ENCODE results near the gene TBCCD1.
"Not testable (repeated sequence)": the region's sequence is repeated elsewhere in the genome, so short reads cannot be mapped to it uniquely, and the experiment has no call there.

The TBCCD1 gene

DNA sequence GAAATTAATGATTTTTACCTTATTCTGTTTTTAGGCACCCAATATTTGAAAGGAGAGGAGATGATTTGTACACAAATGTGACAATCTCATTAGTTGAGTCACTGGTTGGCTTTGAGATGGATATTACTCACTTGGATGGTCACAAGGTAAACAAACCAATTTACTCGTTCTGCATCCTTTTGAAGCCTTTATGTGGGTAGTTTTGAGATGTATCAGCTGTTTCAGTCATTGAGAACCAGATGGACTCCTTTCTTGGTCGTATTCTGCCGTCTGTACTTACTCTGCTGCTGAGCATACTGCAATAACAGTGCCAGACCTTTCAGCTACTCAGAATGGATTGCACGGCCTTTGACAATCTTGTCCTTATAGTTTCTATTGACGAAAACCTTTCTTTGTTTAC lies 16.7 kb upstream of the TBCCD1 start:
- H3K4me1 ChIP-seq (ENCODE audit: control insufficient read depth in 2 of 2, insufficient read depth in 2 of 2, low read length in 2 of 2): no peaks in the 10 kb centered on the region
- no peak overlapping the region for H3K4me3 ChIP-seq (ENCODE audit: low read length in 2 of 2)
- H3K36me3 ChIP-seq (ENCODE audit: control insufficient read depth in 2 of 2, insufficient read depth in 2 of 2, low read length in 2 of 2): peaks cover 53 to 69% of the 10 kb centered on the region in 2 donors
- H3K9me3 ChIP-seq (ENCODE audit: control insufficient read depth in 2 of 2, low read length in 2 of 2): no peaks in the 10 kb centered on the region
- H3K27me3 ChIP-seq (ENCODE audit: control insufficient read depth in 2 of 2, insufficient read depth in 2 of 2, low read length in 2 of 2): no peaks in the 10 kb centered on the region
- no peak overlapping the region for H3K9ac ChIP-seq (ENCODE audit: low read depth in 1 of 2, low read length in 2 of 2)
- H3K27ac ChIP-seq (ENCODE audit: low read depth in 2 of 2, low read length in 2 of 2): no peak overlapping the region

GRCh38 chr3:186582541-186582940 lies 15.4 kb upstream of the TBCCD1 start:
- Histone ChIP-seq H3K27me3 (ENCODE audit: control insufficient read depth in 2 of 2, insufficient read depth in 2 of 2, low read length in 2 of 2) (no peaks in the 10 kb centered on the region), H3K4me1 (ENCODE audit: control insufficient read depth in 2 of 2, insufficient read depth in 2 of 2, low read length in 2 of 2) (no peaks in the 10 kb centered on the region), H3K36me3 (ENCODE audit: control insufficient read depth in 2 of 2, insufficient read depth in 2 of 2, low read length in 2 of 2) (peaks cover 60 to 80% of the 10 kb centered on the region in 2 donors), H3K9ac (ENCODE audit: low read depth in 1 of 2, low read length in 2 of 2) (no peak overlapping the region), H3K9me3 (ENCODE audit: control insufficient read depth in 2 of 2, low read length in 2 of 2) (no peaks in the 10 kb centered on the region), H3K4me3 (ENCODE audit: low read length in 2 of 2) (no peak overlapping the region), H3K27ac (ENCODE audit: low read depth in 2 of 2, low read length in 2 of 2) (no peak overlapping the region)

DNA sequence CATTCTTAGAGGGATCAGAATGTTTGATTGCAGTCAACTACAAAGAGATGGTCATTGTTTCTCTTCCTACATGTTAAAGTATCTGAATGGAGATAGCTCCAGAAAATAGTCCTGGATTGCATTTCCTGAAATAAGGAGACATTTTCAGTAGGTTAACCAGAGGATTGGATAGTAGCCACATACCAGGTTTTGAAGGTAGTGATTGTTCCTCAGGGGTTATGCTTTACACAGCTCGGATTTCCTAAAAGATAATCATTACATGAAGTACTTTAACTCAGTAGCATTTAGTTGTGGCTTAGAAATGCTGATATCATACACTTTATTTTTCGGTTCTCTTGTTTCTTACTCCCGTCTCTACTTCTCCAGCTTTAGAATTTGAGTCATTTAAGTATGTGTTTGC lies 13.6 kb upstream of the TBCCD1 start:
- Histone ChIP-seq H3K9me3 (ENCODE audit: control insufficient read depth in 2 of 2, low read length in 2 of 2) (no peaks in the 10 kb centered on the region), H3K4me3 (ENCODE audit: low read length in 2 of 2) (no peak overlapping the region), H3K4me1 (ENCODE audit: control insufficient read depth in 2 of 2, insufficient read depth in 2 of 2, low read length in 2 of 2) (no peaks in the 10 kb centered on the region), H3K36me3 (ENCODE audit: control insufficient read depth in 2 of 2, insufficient read depth in 2 of 2, low read length in 2 of 2) (peaks cover 69 to 92% of the 10 kb centered on the region in 2 donors), H3K27me3 (ENCODE audit: control insufficient read depth in 2 of 2, insufficient read depth in 2 of 2, low read length in 2 of 2) (no peaks in the 10 kb centered on the region), H3K27ac (ENCODE audit: low read depth in 2 of 2, low read length in 2 of 2) (no peak overlapping the region), H3K9ac (ENCODE audit: low read depth in 1 of 2, low read length in 2 of 2) (no peak overlapping the region)

DNA sequence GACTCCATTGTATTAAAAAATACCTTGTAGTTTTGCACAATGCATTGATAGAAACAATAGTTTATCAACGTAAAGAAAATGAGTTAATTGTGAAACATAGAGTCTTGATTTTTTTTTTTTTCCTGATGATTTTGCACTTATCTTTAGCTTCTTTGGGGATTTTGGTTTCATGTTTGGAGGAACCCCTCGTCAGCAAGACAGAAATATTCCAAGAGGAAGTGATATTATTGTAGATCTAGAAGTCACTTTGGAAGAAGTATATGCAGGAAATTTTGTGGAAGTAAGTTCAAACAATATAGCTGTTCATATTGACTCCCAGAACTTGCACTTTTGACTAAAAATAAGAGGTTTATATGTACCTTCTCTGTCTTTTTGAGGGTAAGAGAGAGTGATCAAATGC lies 10.4 kb upstream of the TBCCD1 start:
- H3K4me1 ChIP-seq (ENCODE audit: control insufficient read depth in 2 of 2, insufficient read depth in 2 of 2, low read length in 2 of 2): no peaks in the 10 kb centered on the region
- no peak overlapping the region for H3K4me3 ChIP-seq (ENCODE audit: low read length in 2 of 2)
- H3K36me3 ChIP-seq (ENCODE audit: control insufficient read depth in 2 of 2, insufficient read depth in 2 of 2, low read length in 2 of 2): peaks cover 54 to 85% of the 10 kb centered on the region in 2 donors
- H3K9me3 ChIP-seq (ENCODE audit: control insufficient read depth in 2 of 2, low read length in 2 of 2): no peaks in the 10 kb centered on the region
- H3K9ac ChIP-seq (ENCODE audit: low read depth in 1 of 2, low read length in 2 of 2): no peak overlapping the region
- no peak overlapping the region for H3K27ac ChIP-seq (ENCODE audit: low read depth in 2 of 2, low read length in 2 of 2)
- H3K27me3 ChIP-seq (ENCODE audit: control insufficient read depth in 2 of 2, insufficient read depth in 2 of 2, low read length in 2 of 2): no peaks in the 10 kb centered on the region

GRCh38 chr3:186571644-186572013 lies 4.5 kb upstream of the TBCCD1 start:
- peaks cover 21 to 35% of the 10 kb centered on the region in 2 donors for H3K36me3 ChIP-seq (ENCODE audit: control insufficient read depth in 2 of 2, insufficient read depth in 2 of 2, low read length in 2 of 2)
- peak overlapping the region; percentile 94 to 95 for H3K9ac ChIP-seq (ENCODE audit: low read depth in 1 of 2, low read length in 2 of 2)
- peak overlapping the region; percentile 98 to 99 for H3K4me3 ChIP-seq (ENCODE audit: low read length in 2 of 2)
- peaks cover 20 to 23% of the 10 kb centered on the region in 2 donors for H3K4me1 ChIP-seq (ENCODE audit: control insufficient read depth in 2 of 2, insufficient read depth in 2 of 2, low read length in 2 of 2)
- no peak overlapping the region for H3K27ac ChIP-seq (ENCODE audit: low read depth in 2 of 2, low read length in 2 of 2)
- no peaks in the 10 kb centered on the region for H3K9me3 ChIP-seq (ENCODE audit: control insufficient read depth in 2 of 2, low read length in 2 of 2)
- H3K27me3 ChIP-seq (ENCODE audit: control insufficient read depth in 2 of 2, insufficient read depth in 2 of 2, low read length in 2 of 2): no peaks in the 10 kb centered on the region

DNA sequence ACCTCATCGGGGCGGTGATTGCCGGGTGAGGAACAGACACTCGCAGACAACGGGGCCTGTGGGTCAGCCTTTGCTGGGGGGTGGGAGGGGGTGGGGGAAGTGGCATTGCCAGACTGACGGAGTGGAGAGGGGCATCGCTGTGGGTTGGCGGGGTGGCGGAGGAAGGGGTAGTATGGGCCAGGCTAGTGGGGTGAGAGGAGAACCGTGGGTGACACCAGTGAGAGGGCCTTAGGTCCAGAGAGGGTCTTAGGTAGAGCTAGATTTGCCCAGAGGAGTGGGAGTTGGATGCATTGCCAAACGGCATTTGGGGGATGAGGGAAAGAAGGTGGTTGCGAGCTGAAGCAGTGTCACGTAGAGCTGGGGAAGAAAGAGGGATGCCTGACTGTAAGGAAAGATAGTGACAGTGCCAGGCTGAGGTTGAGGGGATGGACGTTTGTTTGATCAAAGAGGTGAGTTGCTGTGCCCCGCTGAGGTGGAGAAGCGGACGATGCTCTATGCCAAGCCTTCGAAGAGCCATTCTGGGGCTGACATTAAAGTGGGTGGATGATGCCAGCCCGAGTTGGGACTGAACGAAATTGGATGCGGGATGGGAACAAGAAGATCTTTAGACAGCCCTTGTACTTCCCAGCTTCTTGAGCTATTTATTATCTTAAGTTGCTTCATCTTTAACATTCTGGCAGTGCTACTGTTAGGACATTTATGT lies 4.0 kb upstream of the TBCCD1 start:
- peak overlapping the region; percentile 90 to 94 for H3K27ac ChIP-seq (ENCODE audit: low read depth in 2 of 2, low read length in 2 of 2)
- no peaks in the 10 kb centered on the region for H3K27me3 ChIP-seq (ENCODE audit: control insufficient read depth in 2 of 2, insufficient read depth in 2 of 2, low read length in 2 of 2)
- H3K4me3 ChIP-seq (ENCODE audit: low read length in 2 of 2): peak overlapping the region; percentile 98 to 99
- H3K4me1 ChIP-seq (ENCODE audit: control insufficient read depth in 2 of 2, insufficient read depth in 2 of 2, low read length in 2 of 2): peaks cover 23 to 24% of the 10 kb centered on the region in 2 donors
- H3K9ac ChIP-seq (ENCODE audit: low read depth in 1 of 2, low read length in 2 of 2): peak overlapping the region; percentile 94 to 95
- peaks cover 17 to 29% of the 10 kb centered on the region in 2 donors for H3K36me3 ChIP-seq (ENCODE audit: control insufficient read depth in 2 of 2, insufficient read depth in 2 of 2, low read length in 2 of 2)
- H3K9me3 ChIP-seq (ENCODE audit: control insufficient read depth in 2 of 2, low read length in 2 of 2): no peaks in the 10 kb centered on the region

DNA sequence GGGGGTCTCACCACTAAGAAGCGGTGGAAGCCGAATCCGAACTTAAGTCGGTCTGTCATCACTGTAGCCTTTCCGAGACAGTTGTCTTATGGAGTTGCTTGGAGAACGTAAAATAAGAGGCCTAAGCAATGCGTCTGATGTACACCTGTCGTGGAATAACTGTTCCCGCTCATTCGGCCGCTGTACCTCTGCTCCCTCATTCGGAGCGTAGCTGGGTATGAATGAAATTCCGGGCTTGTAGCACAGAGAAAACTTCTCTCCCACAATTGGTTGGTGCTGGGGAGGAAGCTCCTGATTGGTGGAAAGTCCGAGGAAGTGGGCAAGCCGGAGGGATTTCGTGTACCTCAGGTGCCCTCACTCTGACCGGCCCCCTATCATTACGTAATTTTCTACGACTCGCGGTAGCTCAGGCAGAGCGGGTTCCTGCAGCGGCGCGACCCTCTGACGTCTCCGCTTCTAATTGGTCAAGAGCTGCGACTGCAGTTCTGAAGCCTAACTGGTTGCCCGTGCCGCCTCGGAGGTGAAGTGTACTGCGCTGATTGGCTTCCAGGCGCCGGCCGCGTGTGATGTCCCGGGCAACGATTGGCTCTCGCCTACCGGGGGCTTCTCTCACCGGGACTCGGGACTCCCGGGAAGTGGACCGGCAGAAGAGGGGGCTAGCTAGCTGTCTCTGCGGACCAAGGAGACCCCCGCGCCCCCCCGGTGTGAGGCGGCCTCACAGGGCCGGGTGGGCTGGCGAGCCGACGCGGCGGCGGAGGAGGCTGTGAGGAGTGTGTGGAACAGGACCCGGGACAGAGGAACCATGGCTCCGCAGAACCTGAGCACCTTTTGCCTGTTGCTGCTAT lies 3.2 kb upstream of the TBCCD1 start, which contains the start of gene DNAJB11:
Gene DNAJB11 (plus strand): TSS at position 625 of the 845 bp plus-strand sequence. CDS start 178 bp downstream, at position 803.
- Histone ChIP-seq H3K27me3 (ENCODE audit: control insufficient read depth in 2 of 2, insufficient read depth in 2 of 2, low read length in 2 of 2) (no peaks in the 10 kb centered on the region), H3K9me3 (ENCODE audit: control insufficient read depth in 2 of 2, low read length in 2 of 2) (no peaks in the 10 kb centered on the region), H3K4me1 (ENCODE audit: control insufficient read depth in 2 of 2, insufficient read depth in 2 of 2, low read length in 2 of 2) (peaks cover 23 to 25% of the 10 kb centered on the region in 2 donors), H3K36me3 (ENCODE audit: control insufficient read depth in 2 of 2, insufficient read depth in 2 of 2, low read length in 2 of 2) (peaks cover 11 to 22% of the 10 kb centered on the region in 2 donors), H3K9ac (ENCODE audit: low read depth in 1 of 2, low read length in 2 of 2) (peak within 1 kb of the TSS; percentile 94 to 95), H3K27ac (ENCODE audit: low read depth in 2 of 2, low read length in 2 of 2) (peak within 1 kb of the TSS; percentile 90 to 94), H3K4me3 (ENCODE audit: low read length in 2 of 2) (peak within 1 kb of the TSS; percentile 98 to 99)

DNA sequence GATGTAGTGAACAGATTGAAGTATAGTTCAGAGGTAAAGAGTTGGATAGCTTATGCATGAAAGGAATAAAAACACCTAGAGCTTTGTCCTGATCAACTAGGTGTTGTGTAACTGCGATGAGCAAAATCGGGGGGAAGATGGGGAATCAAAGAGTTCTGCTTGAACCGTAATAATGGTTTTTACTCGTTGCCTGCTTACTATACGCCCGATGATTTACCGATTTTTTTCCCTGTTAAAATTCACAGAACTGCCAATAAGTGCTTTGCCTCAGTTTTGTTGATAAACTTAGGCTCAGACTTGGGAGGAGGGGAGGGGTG lies 2.6 kb upstream of the TBCCD1 start:
- H3K27ac ChIP-seq (ENCODE audit: low read depth in 2 of 2, low read length in 2 of 2): peak overlapping the region; percentile 59 to 76
- peaks cover 23 to 25% of the 10 kb centered on the region in 2 donors for H3K4me1 ChIP-seq (ENCODE audit: control insufficient read depth in 2 of 2, insufficient read depth in 2 of 2, low read length in 2 of 2)
- no peaks in the 10 kb centered on the region for H3K9me3 ChIP-seq (ENCODE audit: control insufficient read depth in 2 of 2, low read length in 2 of 2)
- H3K4me3 ChIP-seq (ENCODE audit: low read length in 2 of 2): peak overlapping the region; percentile 82 to 98
- H3K9ac ChIP-seq (ENCODE audit: low read depth in 1 of 2, low read length in 2 of 2): peak overlapping the region; percentile 42 to 63
- no peaks in the 10 kb centered on the region for H3K27me3 ChIP-seq (ENCODE audit: control insufficient read depth in 2 of 2, insufficient read depth in 2 of 2, low read length in 2 of 2)
- peaks cover 8 to 16% of the 10 kb centered on the region in 2 donors for H3K36me3 ChIP-seq (ENCODE audit: control insufficient read depth in 2 of 2, insufficient read depth in 2 of 2, low read length in 2 of 2)

DNA sequence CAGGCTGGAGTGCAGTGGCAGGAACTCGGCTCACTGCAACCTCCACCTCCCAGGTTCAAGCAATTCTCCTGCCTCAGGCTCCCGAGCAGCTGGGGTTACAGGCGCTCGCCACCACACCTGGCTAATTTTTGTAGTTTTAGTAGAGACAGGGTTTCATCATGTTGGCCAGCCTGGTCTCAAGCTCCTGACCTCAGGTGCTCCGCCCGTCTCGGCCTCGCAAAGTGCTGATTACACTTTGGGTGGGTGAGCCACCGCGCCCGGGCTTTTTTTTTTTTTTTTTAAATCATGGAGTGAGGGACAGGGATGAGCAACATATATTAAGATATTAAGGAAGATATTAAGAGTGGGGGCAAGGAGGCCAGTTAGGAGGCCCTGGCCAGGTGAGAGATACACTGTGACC lies 2.2 kb upstream of the TBCCD1 start:
- Histone ChIP-seq H3K27ac (ENCODE audit: low read depth in 2 of 2, low read length in 2 of 2) (peak overlapping the region in 1 of 2 donors; percentile 76), H3K9ac (ENCODE audit: low read depth in 1 of 2, low read length in 2 of 2) (peak overlapping the region; percentile 42 to 63), H3K36me3 (ENCODE audit: control insufficient read depth in 2 of 2, insufficient read depth in 2 of 2, low read length in 2 of 2) (peaks cover 8 to 13% of the 10 kb centered on the region in 2 donors), H3K4me3 (ENCODE audit: low read length in 2 of 2) (peak overlapping the region; percentile 82 to 98), H3K4me1 (ENCODE audit: control insufficient read depth in 2 of 2, insufficient read depth in 2 of 2, low read length in 2 of 2) (peaks cover 23 to 25% of the 10 kb centered on the region in 2 donors)
- not testable (repeated sequence) for H3K9me3 ChIP-seq (ENCODE audit: control insufficient read depth in 2 of 2, low read length in 2 of 2); H3K27me3 ChIP-seq (ENCODE audit: control insufficient read depth in 2 of 2, insufficient read depth in 2 of 2, low read length in 2 of 2)

- H3K9ac ChIP-seq (ENCODE audit: low read depth in 1 of 2, low read length in 2 of 2): peak overlapping the region; percentile 98 to 99
- H3K36me3 ChIP-seq (ENCODE audit: control insufficient read depth in 2 of 2, insufficient read depth in 2 of 2, low read length in 2 of 2): peaks cover 3 to 11% of the 10 kb centered on the region in 2 donors
- peak overlapping the region; percentile 94 to 98 for H3K4me3 ChIP-seq (ENCODE audit: low read length in 2 of 2)
- H3K4me1 ChIP-seq (ENCODE audit: control insufficient read depth in 2 of 2, insufficient read depth in 2 of 2, low read length in 2 of 2): peaks cover 20 to 21% of the 10 kb centered on the region in 2 donors
- H3K9me3 ChIP-seq (ENCODE audit: control insufficient read depth in 2 of 2, low read length in 2 of 2): no peaks in the 10 kb centered on the region
- peak overlapping the region; percentile 97 to 98 for H3K27ac ChIP-seq (ENCODE audit: low read depth in 2 of 2, low read length in 2 of 2)
- H3K27me3 ChIP-seq (ENCODE audit: control insufficient read depth in 2 of 2, insufficient read depth in 2 of 2, low read length in 2 of 2): no peaks in the 10 kb centered on the region
These were observed 417 bp downstream of the TBCCD1 start for GRCh38 chr3:186566772-186567071.

All from mucosa of rectum (tissue), 2 donors.